ENCODE results near the gene UFC1.

UFC1 gene

GRCh38 chr1:161175771-161176453, 22.1 kb downstream of the UFC1 start:
- Histone ChIP-seq H3K27ac (ENCODE audit: low read depth, low read length) (peak overlapping the region; percentile 90), H3K36me3 (ENCODE audit: control insufficient read depth in 5 of 5, insufficient read depth in 5 of 5, low read length in 5 of 5) (peaks cover 5 to 50% (median 42%) of the 10 kb centered on the region in 5 donors), H3K9ac (ENCODE audit: low read length in 5 of 5) (peak overlapping the region; percentile 81 to 91 (median 88)), H3K9me3 (ENCODE audit: control insufficient read depth in 5 of 5, low read length in 5 of 5) (no peaks in the 10 kb centered on the region), H3K27me3 (ENCODE audit: control insufficient read depth in 5 of 5, insufficient read depth in 4 of 5, low read length in 5 of 5) (no peaks in the 10 kb centered on the region), H3K4me1 (ENCODE audit: control insufficient read depth in 5 of 5, insufficient read depth in 5 of 5, low read length in 5 of 5) (peaks cover 12 to 51% (median 42%) of the 10 kb centered on the region in 5 donors), H3K4me3 (ENCODE audit: low read depth in 1 of 5, low read length in 5 of 5) (peak overlapping the region in 4 of 5 donors; percentile 94 to 98 (median 98))

- Histone ChIP-seq H3K27ac (ENCODE audit: low read depth, low read length) (peak overlapping the region; percentile 90), H3K9me3 (ENCODE audit: control insufficient read depth in 5 of 5, low read length in 5 of 5) (no peaks in the 10 kb centered on the region), H3K4me3 (ENCODE audit: low read depth in 1 of 5, low read length in 5 of 5) (peak overlapping the region; percentile 94 to 98 (median 97)), H3K36me3 (ENCODE audit: control insufficient read depth in 5 of 5, insufficient read depth in 5 of 5, low read length in 5 of 5) (peaks cover 5 to 43% (median 36%) of the 10 kb centered on the region in 5 donors), H3K9ac (ENCODE audit: low read length in 5 of 5) (peak overlapping the region; percentile 81 to 91 (median 88)), H3K27me3 (ENCODE audit: control insufficient read depth in 5 of 5, insufficient read depth in 4 of 5, low read length in 5 of 5) (no peaks in the 10 kb centered on the region), H3K4me1 (ENCODE audit: control insufficient read depth in 5 of 5, insufficient read depth in 5 of 5, low read length in 5 of 5) (peaks cover 12 to 46% (median 42%) of the 10 kb centered on the region in 5 donors)
These were observed 22.8 kb downstream of the UFC1 start for GRCh38 chr1:161176468-161177111.

GRCh38 chr1:161177112-161177935, 23.5 kb downstream of the UFC1 start, which contains the start of gene B4GALT3:
TSS of gene B4GALT3 (minus strand) at chr1:161177507. CDS start at chr1:161176060, 1,447 bp downstream.
- peak within 1 kb of the TSS; percentile 90 for H3K27ac ChIP-seq (ENCODE audit: low read depth, low read length)
- H3K4me3 ChIP-seq (ENCODE audit: low read depth in 1 of 5, low read length in 5 of 5), result peak within 1 kb of the TSS; percentile 94 to 98 (median 97)
- no peaks in the 10 kb centered on the region for H3K27me3 ChIP-seq (ENCODE audit: control insufficient read depth in 5 of 5, insufficient read depth in 4 of 5, low read length in 5 of 5)
- peak within 1 kb of the TSS; percentile 81 to 91 (median 88) for H3K9ac ChIP-seq (ENCODE audit: low read length in 5 of 5)
- H3K9me3 ChIP-seq (ENCODE audit: control insufficient read depth in 5 of 5, low read length in 5 of 5), result no peaks in the 10 kb centered on the region
- peaks cover 5 to 36% (median 29%) of the 10 kb centered on the region in 5 donors for H3K36me3 ChIP-seq (ENCODE audit: control insufficient read depth in 5 of 5, insufficient read depth in 5 of 5, low read length in 5 of 5)
- peaks cover 12 to 40% (median 39%) of the 10 kb centered on the region in 5 donors for H3K4me1 ChIP-seq (ENCODE audit: control insufficient read depth in 5 of 5, insufficient read depth in 5 of 5, low read length in 5 of 5)

- H3K27ac ChIP-seq (ENCODE audit: low read depth, low read length), result peak overlapping the region; percentile 90
- peaks cover 5 to 30% (median 27%) of the 10 kb centered on the region in 5 donors for H3K36me3 ChIP-seq (ENCODE audit: control insufficient read depth in 5 of 5, insufficient read depth in 5 of 5, low read length in 5 of 5)
- H3K27me3 ChIP-seq (ENCODE audit: control insufficient read depth in 5 of 5, insufficient read depth in 4 of 5, low read length in 5 of 5), result no peaks in the 10 kb centered on the region
- H3K9ac ChIP-seq (ENCODE audit: low read length in 5 of 5), result peak overlapping the region in 4 of 5 donors; percentile 85 to 91 (median 89)
- peak overlapping the region; percentile 72 to 98 (median 97) for H3K4me3 ChIP-seq (ENCODE audit: low read depth in 1 of 5, low read length in 5 of 5)
- H3K4me1 ChIP-seq (ENCODE audit: control insufficient read depth in 5 of 5, insufficient read depth in 5 of 5, low read length in 5 of 5), result peaks cover 10 to 35% (median 34%) of the 10 kb centered on the region in 5 donors
- no peaks in the 10 kb centered on the region for H3K9me3 ChIP-seq (ENCODE audit: control insufficient read depth in 5 of 5, low read length in 5 of 5)
These were observed 24.1 kb downstream of the UFC1 start for GRCh38 chr1:161177936-161178244.

- H3K4me3 ChIP-seq (ENCODE audit: low read depth in 1 of 5, low read length in 5 of 5), result no peak overlapping the region
- no peak overlapping the region for H3K27ac ChIP-seq (ENCODE audit: low read depth, low read length)
- H3K27me3 ChIP-seq (ENCODE audit: control insufficient read depth in 5 of 5, insufficient read depth in 4 of 5, low read length in 5 of 5), result no peaks in the 10 kb centered on the region
- H3K36me3 ChIP-seq (ENCODE audit: control insufficient read depth in 5 of 5, insufficient read depth in 5 of 5, low read length in 5 of 5), result peaks cover under 1 to 14% (median 12%) of the 10 kb centered on the region in 5 donors
- H3K9ac ChIP-seq (ENCODE audit: low read length in 5 of 5), result no peak overlapping the region
- peaks cover 5 to 37% (median 33%) of the 10 kb centered on the region in 5 donors for H3K4me1 ChIP-seq (ENCODE audit: control insufficient read depth in 5 of 5, insufficient read depth in 5 of 5, low read length in 5 of 5)
- no peaks in the 10 kb centered on the region for H3K9me3 ChIP-seq (ENCODE audit: control insufficient read depth in 5 of 5, low read length in 5 of 5)
These were observed 25.9 kb downstream of the UFC1 start for GRCh38 chr1:161179698-161180097.

GRCh38 chr1:161180639-161181038, 26.9 kb downstream of the UFC1 start:
- Histone ChIP-seq H3K27ac (ENCODE audit: low read depth, low read length) (no peak overlapping the region), H3K4me1 (ENCODE audit: control insufficient read depth in 5 of 5, insufficient read depth in 5 of 5, low read length in 5 of 5) (peaks cover 5 to 44% (median 36%) of the 10 kb centered on the region in 5 donors), H3K9ac (ENCODE audit: low read length in 5 of 5) (no peak overlapping the region), H3K4me3 (ENCODE audit: low read depth in 1 of 5, low read length in 5 of 5) (no peak overlapping the region), H3K9me3 (ENCODE audit: control insufficient read depth in 5 of 5, low read length in 5 of 5) (no peaks in the 10 kb centered on the region), H3K36me3 (ENCODE audit: control insufficient read depth in 5 of 5, insufficient read depth in 5 of 5, low read length in 5 of 5) (peaks cover 0 to 5% (median 4%) of the 10 kb centered on the region in 5 donors), H3K27me3 (ENCODE audit: control insufficient read depth in 5 of 5, insufficient read depth in 4 of 5, low read length in 5 of 5) (no peaks in the 10 kb centered on the region)

- peaks cover 2 to 44% (median 35%) of the 10 kb centered on the region in 5 donors for H3K4me1 ChIP-seq (ENCODE audit: control insufficient read depth in 5 of 5, insufficient read depth in 5 of 5, low read length in 5 of 5)
- H3K27ac ChIP-seq (ENCODE audit: low read depth, low read length), result no peak overlapping the region
- H3K27me3 ChIP-seq (ENCODE audit: control insufficient read depth in 5 of 5, insufficient read depth in 4 of 5, low read length in 5 of 5), result no peaks in the 10 kb centered on the region
These were observed 28.4 kb downstream of the UFC1 start for GRCh38 chr1:161182214-161182613.

GRCh38 chr1:161185282-161185682, 31.5 kb downstream of the UFC1 start:
- Histone ChIP-seq H3K9me3 (ENCODE audit: control insufficient read depth in 5 of 5, low read length in 5 of 5) (no peaks in the 10 kb centered on the region), H3K9ac (ENCODE audit: low read length in 5 of 5) (no peak overlapping the region), H3K36me3 (ENCODE audit: control insufficient read depth in 5 of 5, insufficient read depth in 5 of 5, low read length in 5 of 5) (no peaks in the 10 kb centered on the region), H3K4me1 (ENCODE audit: control insufficient read depth in 5 of 5, insufficient read depth in 5 of 5, low read length in 5 of 5) (peaks cover 0 to 58% (median 42%) of the 10 kb centered on the region in 5 donors), H3K27me3 (ENCODE audit: control insufficient read depth in 5 of 5, insufficient read depth in 4 of 5, low read length in 5 of 5) (no peaks in the 10 kb centered on the region), H3K27ac (ENCODE audit: low read depth, low read length) (peak overlapping the region; percentile 78), H3K4me3 (ENCODE audit: low read depth in 1 of 5, low read length in 5 of 5) (peak overlapping the region in 1 of 5 donors; percentile 6)

More at GRCh38 chr1:161182214-161182613, 28.4 kb downstream of the UFC1 start:
- Histone ChIP-seq H3K9ac (ENCODE audit: low read length in 5 of 5) (no peak overlapping the region), H3K36me3 (ENCODE audit: control insufficient read depth in 5 of 5, insufficient read depth in 5 of 5, low read length in 5 of 5) (no peaks in the 10 kb centered on the region), H3K4me3 (ENCODE audit: low read depth in 1 of 5, low read length in 5 of 5) (no peak overlapping the region), H3K9me3 (ENCODE audit: control insufficient read depth in 5 of 5, low read length in 5 of 5) (no peaks in the 10 kb centered on the region)

- H3K4me3 ChIP-seq (ENCODE audit: low read depth in 1 of 5, low read length in 5 of 5), result peak overlapping the region in 1 of 5 donors; percentile 6
- peaks cover 0 to 58% (median 46%) of the 10 kb centered on the region in 5 donors for H3K4me1 ChIP-seq (ENCODE audit: control insufficient read depth in 5 of 5, insufficient read depth in 5 of 5, low read length in 5 of 5)
- H3K27ac ChIP-seq (ENCODE audit: low read depth, low read length), result peak overlapping the region; percentile 78
- H3K9me3 ChIP-seq (ENCODE audit: control insufficient read depth in 5 of 5, low read length in 5 of 5), result no peaks in the 10 kb centered on the region
- H3K27me3 ChIP-seq (ENCODE audit: control insufficient read depth in 5 of 5, insufficient read depth in 4 of 5, low read length in 5 of 5), result no peaks in the 10 kb centered on the region
- peaks cover 0 to 4% (median 3%) of the 10 kb centered on the region in 5 donors for H3K36me3 ChIP-seq (ENCODE audit: control insufficient read depth in 5 of 5, insufficient read depth in 5 of 5, low read length in 5 of 5)
- peak overlapping the region in 1 of 5 donors; percentile 13 for H3K9ac ChIP-seq (ENCODE audit: low read length in 5 of 5)
These were observed 32.0 kb downstream of the UFC1 start for GRCh38 chr1:161185732-161186311.

Data from subcutaneous abdominal adipose tissue (tissue), 5 donors.